GM10248 (cell line): ENCODE data around the gene ALG8.

Experiments used
- CTCF ChIA-PET: fragments of 300-600 bp; sonication (Branson Sonifier 250); formaldehyde crosslinking; extraction: SDS; loops from one replicate; lab custom pipeline; 2021; ENCODE audit warnings: antibody characterized with exemption; lab: Yijun Ruan, JAX
- POLR2A ChIA-PET: fragments of 350-650 bp; sonication (Branson Sonifier 250); formaldehyde crosslinking; extraction: SDS; loops from one replicate; lab custom pipeline; 2020; ENCODE audit warnings: antibody characterized with exemption; lab: Yijun Ruan, JAX
- DNase-seq: peaks from one replicate; pipeline ENCODE4 v3.0.0; 2012; ENCODE audit errors: extremely low spot score
- TF ChIP-seq, protein P1 (sequence below): IDR thresholded peaks from 2 replicates; pipeline ENCODE4 v1.5.1; 2012; ENCODE audit warnings: mild to moderate bottlenecking, low read depth; ENCODE audit errors: extremely low read depth, missing control alignments, control extremely low read depth

Gene ALG8

DNA sequence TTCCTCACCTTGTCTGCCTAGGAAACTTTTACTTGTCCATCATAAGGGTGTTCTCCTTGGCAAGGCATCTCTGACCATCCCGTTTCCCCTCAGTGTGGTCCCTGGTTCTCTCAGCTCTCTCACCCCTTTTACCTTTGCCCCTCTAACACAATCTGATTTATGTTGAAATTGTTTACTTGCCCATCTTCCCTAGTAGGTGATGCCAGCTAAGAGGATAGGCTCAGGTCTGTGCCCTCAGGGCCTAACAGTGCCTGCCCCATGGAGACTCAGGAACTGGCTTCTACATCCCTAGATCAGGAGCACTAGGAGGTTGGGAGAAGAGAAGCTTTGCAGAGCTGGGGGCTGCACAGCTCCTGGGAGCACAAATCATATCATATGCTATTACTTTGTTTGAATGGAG, 21.1 kb upstream of the ALG8 start:
- TF ChIP-seq, protein P1, sequence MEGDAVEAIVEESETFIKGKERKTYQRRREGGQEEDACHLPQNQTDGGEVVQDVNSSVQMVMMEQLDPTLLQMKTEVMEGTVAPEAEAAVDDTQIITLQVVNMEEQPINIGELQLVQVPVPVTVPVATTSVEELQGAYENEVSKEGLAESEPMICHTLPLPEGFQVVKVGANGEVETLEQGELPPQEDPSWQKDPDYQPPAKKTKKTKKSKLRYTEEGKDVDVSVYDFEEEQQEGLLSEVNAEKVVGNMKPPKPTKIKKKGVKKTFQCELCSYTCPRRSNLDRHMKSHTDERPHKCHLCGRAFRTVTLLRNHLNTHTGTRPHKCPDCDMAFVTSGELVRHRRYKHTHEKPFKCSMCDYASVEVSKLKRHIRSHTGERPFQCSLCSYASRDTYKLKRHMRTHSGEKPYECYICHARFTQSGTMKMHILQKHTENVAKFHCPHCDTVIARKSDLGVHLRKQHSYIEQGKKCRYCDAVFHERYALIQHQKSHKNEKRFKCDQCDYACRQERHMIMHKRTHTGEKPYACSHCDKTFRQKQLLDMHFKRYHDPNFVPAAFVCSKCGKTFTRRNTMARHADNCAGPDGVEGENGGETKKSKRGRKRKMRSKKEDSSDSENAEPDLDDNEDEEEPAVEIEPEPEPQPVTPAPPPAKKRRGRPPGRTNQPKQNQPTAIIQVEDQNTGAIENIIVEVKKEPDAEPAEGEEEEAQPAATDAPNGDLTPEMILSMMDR = no peak
- CTCF ChIA-PET = interaction anchor here (1.0 to 1.4 kb wide), 4 partner anchors 13 to 103 kb away, joined by 3 to 4 read pairs (median 4); no protein-coding TSS in a partner anchor
- POLR2A ChIA-PET = no interaction called here
- no peak for DNase-seq

DNA sequence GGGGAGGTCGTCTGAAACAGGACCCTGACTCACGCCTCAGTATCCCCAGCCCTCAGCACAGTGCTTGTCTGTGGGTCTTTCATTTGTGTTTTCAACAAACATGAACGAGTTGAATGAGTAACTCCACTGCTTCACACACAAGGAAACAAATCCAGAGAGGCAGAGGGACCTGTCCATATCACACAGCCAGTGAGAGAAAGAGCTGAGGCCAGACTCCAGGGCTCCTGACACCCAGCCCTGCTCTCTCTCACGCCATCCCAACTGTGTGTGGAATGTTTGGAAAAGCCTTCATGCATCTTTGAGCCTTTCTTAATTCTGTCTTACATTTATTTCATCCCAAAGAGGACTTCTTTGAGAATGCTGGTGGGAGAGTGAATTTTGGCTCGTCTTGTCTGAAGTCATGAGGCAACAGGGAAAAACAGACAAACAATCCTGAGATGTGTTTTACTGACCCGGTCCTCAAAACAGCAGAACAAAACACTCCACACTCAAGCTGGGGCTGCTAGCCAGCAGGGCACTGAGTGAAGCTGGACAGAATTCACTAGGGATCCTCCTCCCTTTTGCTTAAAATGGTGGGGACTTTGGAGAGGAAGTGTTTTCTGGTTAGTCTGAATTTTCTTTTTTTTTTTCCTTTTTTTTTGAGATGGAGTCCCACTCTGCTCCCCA, 19.7 kb upstream of the ALG8 start:
- ChIA-PET CTCF (interaction anchor here (1.0 kb wide), 1 partner anchor 14 kb away, joined by 3 read pairs; no protein-coding TSS in a partner anchor), POLR2A (no interaction called here)
- DNase-seq = no peak

GRCh38 chr11:78156127-78156844, 16.9 kb upstream of the ALG8 start:
- no peak for DNase-seq
- TF ChIP-seq, protein P1 = no peak
- CTCF ChIA-PET = no interaction called here
- POLR2A ChIA-PET = no interaction called here

More for the DNA sequence above, 19.7 kb upstream of the ALG8 start:
- TF ChIP-seq, protein P1 = no peak

DNA sequence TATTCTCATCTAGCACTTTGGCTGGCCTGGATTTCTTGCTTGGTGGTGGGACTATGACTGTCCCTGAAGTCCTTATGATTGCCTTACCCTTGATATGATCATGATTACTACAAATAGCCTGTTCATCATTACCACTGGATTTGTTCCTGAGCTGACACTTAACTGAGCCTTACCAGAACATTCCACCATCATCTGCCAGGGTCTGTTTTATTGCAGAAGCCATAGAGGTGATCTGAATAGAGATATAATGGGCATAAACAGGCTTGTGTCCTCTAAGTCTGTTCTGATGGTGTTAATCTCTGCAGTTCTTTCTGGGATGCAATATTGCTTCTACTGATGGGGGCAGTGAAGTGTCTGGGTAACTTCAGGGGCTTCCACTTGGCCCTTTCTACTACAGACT, 12.4 kb upstream of the ALG8 start:
- CTCF ChIA-PET = interaction anchor here (1.4 to 2.6 kb wide), 2 partner anchors 12 to 414 kb away, joined by 3 to 10 read pairs; partner anchors contain the start of gene ALG8
- POLR2A ChIA-PET = no interaction called here
- DNase-seq = no peak
- TF ChIP-seq, protein P1 = no peak

DNA sequence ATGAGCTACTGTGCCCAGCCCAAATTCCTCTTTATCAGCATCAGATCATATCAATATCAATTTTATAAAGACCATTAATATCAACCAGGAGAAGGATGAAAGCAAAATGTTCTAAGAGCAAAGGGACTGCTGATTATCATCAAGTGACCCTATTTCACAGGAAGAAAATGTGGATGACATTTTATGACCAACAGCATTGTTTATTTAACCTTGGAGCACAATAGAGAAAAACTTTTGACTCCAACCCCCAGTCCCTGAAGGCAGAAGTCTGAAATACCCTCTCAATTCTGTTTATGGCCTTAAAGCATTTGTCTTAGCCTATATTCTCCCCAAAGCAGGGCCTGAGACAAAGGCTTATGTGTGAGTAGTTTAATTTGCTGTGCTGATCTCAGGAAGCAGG, 11.3 kb upstream of the ALG8 start:
- TF ChIP-seq, protein P1 = no peak
- CTCF ChIA-PET = interaction anchor here (1.4 to 2.6 kb wide), 2 partner anchors 11 to 415 kb away, joined by 3 to 10 read pairs; partner anchors contain the start of gene ALG8
- POLR2A ChIA-PET = no interaction called here
- DNase-seq = no peak

GRCh38 chr11:78150346-78150745, 10.9 kb upstream of the ALG8 start:
- POLR2A ChIA-PET = no interaction called here
- CTCF ChIA-PET = interaction anchor here (1.4 to 2.6 kb wide), 2 partner anchors 10 to 415 kb away, joined by 3 to 10 read pairs; partner anchors contain the start of gene ALG8
- TF ChIP-seq, protein P1 = no peak
- DNase-seq = no peak
